HEK293 (cell line): Measurements from ENCODE around the gene RAG1.

ENCODE experiments used
- CTCF ChIP-seq: fragments of 450-650 bp; formaldehyde crosslinking; IDR thresholded peaks from 2 replicates; pipeline ENCODE4 v1.5.1; 2016; ENCODE audit warnings: missing biosample characterization, missing genetic modification characterization
- KLF10 ChIP-seq: fragments of 450-650 bp; IDR thresholded peaks from 2 replicates; pipeline ENCODE4 v1.5.1; 2018; ENCODE audit warnings: missing biosample characterization, mild to moderate bottlenecking, missing genetic modification characterization
- REPIN1 ChIP-seq: fragments of 450-650 bp; formaldehyde crosslinking; IDR thresholded peaks from 2 replicates; pipeline ENCODE4 v1.5.1; 2017; ENCODE audit warnings: missing biosample characterization, missing genetic modification characterization, low read depth
- ZNF121 ChIP-seq: fragments of 450-650 bp; formaldehyde crosslinking; IDR thresholded peaks from 2 replicates; pipeline ENCODE4 v1.5.1; 2016; ENCODE audit warnings: missing biosample characterization, missing genetic modification characterization
- ZNF140 ChIP-seq: fragments of 450-650 bp; formaldehyde crosslinking; IDR thresholded peaks from 2 replicates; pipeline ENCODE4 v1.5.1; 2016; ENCODE audit warnings: missing biosample characterization, missing genetic modification characterization
- ZNF394 ChIP-seq: fragments of 450-650 bp; formaldehyde crosslinking; IDR thresholded peaks from 2 replicates; pipeline ENCODE4 v1.5.1; 2016; ENCODE audit warnings: missing biosample characterization, missing genetic modification characterization, mild to moderate bottlenecking, moderate library complexity, borderline replicate concordance
- ZNF707 ChIP-seq: fragments of 450-650 bp; formaldehyde crosslinking; IDR thresholded peaks from 2 replicates; pipeline ENCODE4 v1.5.1; 2016; ENCODE audit warnings: missing biosample characterization, missing genetic modification characterization
- TF ChIP-seq, protein P1 (sequence below): fragments of 450-650 bp; formaldehyde crosslinking; IDR thresholded peaks from 2 replicates; pipeline ENCODE4 v1.5.1; 2016; ENCODE audit warnings: missing biosample characterization, missing genetic modification characterization
- TF ChIP-seq, protein P2 (sequence below): fragments of 450-650 bp; formaldehyde crosslinking; IDR thresholded peaks from 2 replicates; pipeline ENCODE4 v1.5.1; 2017; ENCODE audit warnings: missing biosample characterization, missing genetic modification characterization

DNA sequence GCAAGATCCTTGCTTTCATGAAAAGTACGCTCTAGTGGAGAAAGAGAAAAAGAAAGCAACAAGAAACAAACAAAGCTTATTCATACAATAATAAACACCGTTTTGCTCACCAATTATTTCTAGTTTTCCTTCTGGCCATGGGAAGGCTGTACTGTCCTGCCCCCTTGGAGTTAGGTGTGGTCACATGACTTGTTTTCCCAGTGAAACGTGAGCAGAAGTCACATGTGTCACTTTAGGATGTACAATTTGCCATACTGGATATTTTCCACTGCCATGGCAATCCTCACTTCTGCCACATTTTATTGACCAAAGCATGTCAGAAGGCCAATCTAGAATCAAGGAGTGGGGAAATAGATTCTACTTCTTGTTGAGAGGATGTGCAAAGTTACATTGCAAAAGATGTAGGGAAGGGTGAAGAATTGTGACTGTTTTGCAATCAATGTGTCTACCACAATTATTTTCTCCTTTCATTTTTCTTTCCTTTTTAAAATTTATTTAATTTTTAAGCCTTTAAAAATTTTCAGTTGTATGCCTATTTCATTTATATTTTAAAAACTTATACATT lies 33.4 kb upstream of the RAG1 start:
- TF ChIP-seq CTCF (tag by site-specific recombination) = no peak
- no peak for TF ChIP-seq REPIN1 (tag by site-specific recombination)
- TF ChIP-seq ZNF121 = no peak
- TF ChIP-seq, protein P1, sequence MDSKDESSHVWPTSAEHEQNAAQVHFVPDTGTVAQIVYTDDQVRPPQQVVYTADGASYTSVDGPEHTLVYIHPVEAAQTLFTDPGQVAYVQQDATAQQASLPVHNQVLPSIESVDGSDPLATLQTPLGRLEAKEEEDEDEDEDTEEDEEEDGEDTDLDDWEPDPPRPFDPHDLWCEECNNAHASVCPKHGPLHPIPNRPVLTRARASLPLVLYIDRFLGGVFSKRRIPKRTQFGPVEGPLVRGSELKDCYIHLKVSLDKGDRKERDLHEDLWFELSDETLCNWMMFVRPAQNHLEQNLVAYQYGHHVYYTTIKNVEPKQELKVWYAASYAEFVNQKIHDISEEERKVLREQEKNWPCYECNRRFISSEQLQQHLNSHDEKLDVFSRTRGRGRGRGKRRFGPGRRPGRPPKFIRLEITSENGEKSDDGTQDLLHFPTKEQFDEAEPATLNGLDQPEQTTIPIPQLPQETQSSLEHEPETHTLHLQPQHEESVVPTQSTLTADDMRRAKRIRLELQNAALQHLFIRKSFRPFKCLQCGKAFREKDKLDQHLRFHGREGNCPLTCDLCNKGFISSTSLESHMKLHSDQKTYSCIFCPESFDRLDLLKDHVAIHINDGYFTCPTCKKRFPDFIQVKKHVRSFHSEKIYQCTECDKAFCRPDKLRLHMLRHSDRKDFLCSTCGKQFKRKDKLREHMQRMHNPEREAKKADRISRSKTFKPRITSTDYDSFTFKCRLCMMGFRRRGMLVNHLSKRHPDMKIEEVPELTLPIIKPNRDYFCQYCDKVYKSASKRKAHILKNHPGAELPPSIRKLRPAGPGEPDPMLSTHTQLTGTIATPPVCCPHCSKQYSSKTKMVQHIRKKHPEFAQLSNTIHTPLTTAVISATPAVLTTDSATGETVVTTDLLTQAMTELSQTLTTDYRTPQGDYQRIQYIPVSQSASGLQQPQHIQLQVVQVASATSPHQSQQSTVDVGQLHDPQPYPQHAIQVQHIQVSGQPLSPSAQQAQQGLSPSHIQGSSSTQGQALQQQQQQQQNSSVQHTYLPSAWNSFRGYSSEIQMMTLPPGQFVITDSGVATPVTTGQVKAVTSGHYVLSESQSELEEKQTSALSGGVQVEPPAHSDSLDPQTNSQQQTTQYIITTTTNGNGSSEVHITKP (tag by site-specific recombination) = no peak
- TF ChIP-seq ZNF394 (tag by site-specific recombination) = no peak
- no peak for TF ChIP-seq ZNF140 (tag by site-specific recombination)
- TF ChIP-seq, protein P2, sequence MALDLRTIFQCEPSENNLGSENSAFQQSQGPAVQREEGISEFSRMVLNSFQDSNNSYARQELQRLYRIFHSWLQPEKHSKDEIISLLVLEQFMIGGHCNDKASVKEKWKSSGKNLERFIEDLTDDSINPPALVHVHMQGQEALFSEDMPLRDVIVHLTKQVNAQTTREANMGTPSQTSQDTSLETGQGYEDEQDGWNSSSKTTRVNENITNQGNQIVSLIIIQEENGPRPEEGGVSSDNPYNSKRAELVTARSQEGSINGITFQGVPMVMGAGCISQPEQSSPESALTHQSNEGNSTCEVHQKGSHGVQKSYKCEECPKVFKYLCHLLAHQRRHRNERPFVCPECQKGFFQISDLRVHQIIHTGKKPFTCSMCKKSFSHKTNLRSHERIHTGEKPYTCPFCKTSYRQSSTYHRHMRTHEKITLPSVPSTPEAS (tag by site-specific recombination) = no peak
- TF ChIP-seq KLF10 = no peak
- TF ChIP-seq ZNF707 (tag by site-specific recombination) = no peak
